HCT116 (cell line): Measurements from ENCODE around the gene PEX1.

Experiments
- CEBPB ChIP-seq: IDR thresholded peaks from 2 replicates; pipeline ENCODE4 v1.6.1; 2012; ENCODE audit warnings: low read depth
- CTCF ChIP-seq, 3 experiments: fragments of 200-600 bp in 1 of 3; sonication (generic) in 1 of 3; IDR thresholded peaks in 2 of 3; conservative IDR thresholded peaks in 1 of 3; 2 replicates each; pipeline ENCODE4 v1.5.1; 2012 to 2017; ENCODE audit warnings: low read depth in 2 of 3, low read length in 2 of 3, antibody characterized with exemption in 1 of 3, borderline replicate concordance in 1 of 3, control low read depth in 1 of 3, mild to moderate bottlenecking in 1 of 3, mixed read lengths in 1 of 3, mixed run types in 1 of 3, moderate library complexity in 1 of 3; ENCODE audit not compliant: insufficient read depth in 1 of 3
- EGR1 ChIP-seq: IDR thresholded peaks from 2 replicates; pipeline ENCODE4 v1.6.1; 2012; ENCODE audit warnings: low read depth
- POLR2A ChIP-seq: IDR thresholded peaks from 2 replicates; pipeline ENCODE4 v1.7.0; 2011; ENCODE audit warnings: borderline replicate concordance; ENCODE audit not compliant: insufficient read depth, insufficient read length; ENCODE audit errors: extremely low read depth
- POLR2AphosphoS5 ChIP-seq: IDR thresholded peaks from 2 replicates; pipeline ENCODE4 v1.6.1; 2011; ENCODE audit warnings: mild to moderate bottlenecking, low read depth, low read length, moderate library complexity
- SRF ChIP-seq: IDR thresholded peaks from 2 replicates; pipeline ENCODE4 v1.6.1; 2012; ENCODE audit warnings: low read depth
- YY1 ChIP-seq: IDR thresholded peaks from 2 replicates; pipeline ENCODE4 v1.6.1; 2011; ENCODE audit warnings: low read length, low read depth, moderate library complexity, mild to moderate bottlenecking; ENCODE audit not compliant: insufficient replicate concordance; ENCODE audit errors: extremely low read depth
- TF ChIP-seq, protein P1 (sequence below): IDR thresholded peaks from 2 replicates; pipeline ENCODE4 v1.6.1; 2012

- no peak for TF ChIP-seq POLR2A
- TF ChIP-seq CTCF (IDR thresholded peaks at IDR 0.05 in 2 of 3, conservative IDR thresholded peaks at IDR 0.05 in 1 of 3; ENCODE audit: borderline replicate concordance in 1 of 3, insufficient read depth in 1 of 3, low read depth in 2 of 3, low read length in 2 of 3) = no peak
- TF ChIP-seq, protein P1, sequence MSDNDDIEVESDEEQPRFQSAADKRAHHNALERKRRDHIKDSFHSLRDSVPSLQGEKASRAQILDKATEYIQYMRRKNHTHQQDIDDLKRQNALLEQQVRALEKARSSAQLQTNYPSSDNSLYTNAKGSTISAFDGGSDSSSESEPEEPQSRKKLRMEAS = no peak
- TF ChIP-seq CEBPB = no peak
- TF ChIP-seq EGR1 = no peak
- no peak for TF ChIP-seq POLR2AphosphoS5
- no peak for TF ChIP-seq YY1
- TF ChIP-seq SRF = no peak
Observed at GRCh38 chr7:92506363-92506762, 22.0 kb downstream of the PEX1 start.
